Thoracic aorta (tissue), 2 donors: ENCODE results near the gene BCL11B. TPM values are rescaled to one million over a fixed set of nuclear protein-coding genes. Genes with fewer than 3 reads are reported as not detected.

Source experiments
- ATAC-seq: fragments of 150-250 bp; one replicate; pipeline ENCODE4 v1.8.0; 2017; ENCODE audit warnings: low read depth; ENCODE audit not compliant: insufficient number of reproducible peaks, low FRiP score
- DNase-seq: peaks from one replicate; pipeline ENCODE4 v3.0.0-alpha.2; 2020; ENCODE audit warnings: low spot score
- H3K27ac ChIP-seq, 2 donors: fragments of 200-600 bp; sonication (generic); 1 replicate in 1 of 2; 2 replicates in 1 of 2; pipeline ENCODE4 v1.5.1; 2016; ENCODE audit warnings: mild to moderate bottlenecking in 2 of 2, moderate library complexity in 2 of 2
- H3K27me3 ChIP-seq: fragments of 200-600 bp; sonication (generic); replicated peaks from 2 replicates; pipeline ENCODE4 v1.6.0; 2016; ENCODE audit warnings: mild to moderate bottlenecking; ENCODE audit not compliant: insufficient read depth
- H3K36me3 ChIP-seq: fragments of 200-600 bp; sonication (generic); one replicate; pipeline ENCODE4 v1.5.1; 2016
- H3K4me1 ChIP-seq, 2 donors: fragments of 200-600 bp; sonication (generic); 1 replicate in 1 of 2; 2 replicates in 1 of 2; pipeline versions ENCODE4 v1.5.1 to v1.6.0; 2016; ENCODE audit warnings: low read depth in 2 of 2, mild to moderate bottlenecking in 1 of 2; ENCODE audit not compliant: control insufficient read depth in 1 of 2
- H3K4me3 ChIP-seq: fragments of 200-600 bp; sonication (generic); 2 replicates; pipeline ENCODE4 v1.5.1; 2016; ENCODE audit warnings: mild to moderate bottlenecking
- H3K9me3 ChIP-seq: fragments of 200-600 bp; sonication (generic); 2 replicates; pipeline ENCODE4 v1.5.1; 2016
- CTCF ChIP-seq: fragments of 200-600 bp; sonication (generic); IDR thresholded peaks from one replicate; pipeline ENCODE4 v1.5.1; 2019; ENCODE audit warnings: antibody characterized with exemption
- total RNA-seq, 2 donors: library from RNA; depleted of rRNA; stranded (reverse); fragments of >200 nt; gene quantifications; one replicate each; pipeline versions ENCODE4 v1.1.0 to v1.2.3, GENCODE V29; 2016

BCL11B gene
- total RNA-seq, 2 donors from 2014 or later: 0.92 to 6.2 TPM

GRCh38 chr14:99120526-99121318 lies 151.3 kb downstream of the BCL11B start:
- DNase-seq: no peak
- no peaks in the 10 kb centered on the region for H3K36me3 ChIP-seq
- peaks cover 7% of the 10 kb centered on the region for H3K27me3 ChIP-seq
- H3K9me3 ChIP-seq: no peaks in the 10 kb centered on the region
- H3K4me1 ChIP-seq: no peaks in the 10 kb centered on the region
- no peak for TF ChIP-seq CTCF
- ATAC-seq: no peak
- no peak overlapping the region for H3K4me3 ChIP-seq
- H3K27ac ChIP-seq: no peak overlapping the region

GRCh38 chr14:99119554-99120525 lies 152.2 kb downstream of the BCL11B start:
- Histone ChIP-seq H3K27me3 (peaks cover 7% of the 10 kb centered on the region), H3K36me3 (no peaks in the 10 kb centered on the region), H3K4me1 (no peaks in the 10 kb centered on the region), H3K27ac (no peak overlapping the region), H3K9me3 (peaks cover 1% of the 10 kb centered on the region), H3K4me3 (no peak overlapping the region)
- no peak for TF ChIP-seq CTCF
- no peak for DNase-seq
- ATAC-seq: no peak

Other genes starting within 250 kb of the BCL11B start
- gene SETD3, start 208.7 kb upstream of the BCL11B start, total RNA-seq: 10 to 100 TPM; 70.8 to 76.8 TPM
- 10 to 100 TPM; 22.6 to 42.2 TPM for gene CCNK, start 209.2 kb upstream of the BCL11B start, total RNA-seq